T-cell (primary cell): ENCODE measurements around the gene CDH11. TPM values are rescaled to one million over a fixed set of nuclear protein-coding genes. Genes with fewer than 3 reads are reported as not detected.

Experiments used
- ATAC-seq, 4 experiments: fragments of 200-7000 bp in 3 of 4; fragments of 150-1000 bp in 1 of 4; cut with Tn5 transposase; replicated peaks in 1 of 4; 1 replicate in 3 of 4; 2 replicates in 1 of 4; pipeline ENCODE4 v1.10.0; 2021; ENCODE audit warnings: moderate library complexity in 3 of 4, mild to moderate bottlenecking in 2 of 4, moderate number of reproducible peaks in 1 of 4
- CTCF ChIA-PET, 2 donors: fragments of 300-600 bp; sonication (Branson Sonifier 250); formaldehyde crosslinking; loops; one replicate each; lab custom pipeline; 2022; ENCODE audit warnings: antibody characterized with exemption in 2 of 2; lab: Charles Lee
- POLR2A ChIA-PET, 2 donors: fragments of 300-600 bp; sonication (Branson Sonifier 250); formaldehyde crosslinking; loops; one replicate each; lab custom pipeline; 2022; ENCODE audit warnings: antibody characterized with exemption in 2 of 2; lab: Charles Lee
- DNase-seq, 35 experiments: peaks; one replicate each; pipeline versions ENCODE4 v3.0.0 to v3.0.0-alpha.2; 2013 to 2023
- H3K27ac ChIP-seq: one replicate; pipeline ENCODE4 v1.5.1; 2013; ENCODE audit warnings: low read length
- H3K27me3 ChIP-seq, 2 experiments: replicated peaks in 1 of 2; 1 replicate in 1 of 2; 2 replicates in 1 of 2; pipeline versions ENCODE4 v1.6.1 to v1.7.0; 2013; ENCODE audit warnings: low read length in 1 of 2, mixed read lengths in 1 of 2; ENCODE audit not compliant: control insufficient read depth in 2 of 2, insufficient read depth in 2 of 2; ENCODE audit errors: extremely low read depth in 1 of 2
- H3K36me3 ChIP-seq, 2 donors: 1 replicate in 1 of 2; 2 replicates in 1 of 2; pipeline versions ENCODE4 v1.6.1 to v1.7.0; 2013; ENCODE audit warnings: low read length in 1 of 2; ENCODE audit not compliant: control insufficient read depth in 2 of 2, insufficient read depth in 1 of 2; ENCODE audit errors: extremely low read depth in 1 of 2
- H3K4me1 ChIP-seq, 2 experiments: 1 replicate in 1 of 2; 2 replicates in 1 of 2; pipeline versions ENCODE4 v1.6.1 to v1.7.0; 2013; ENCODE audit warnings: low read length in 2 of 2, mixed read lengths in 1 of 2; ENCODE audit not compliant: insufficient read depth in 2 of 2, control insufficient read depth in 1 of 2; ENCODE audit errors: extremely low read depth in 1 of 2
- H3K4me3 ChIP-seq, 2 donors: 1 replicate in 1 of 2; 2 replicates in 1 of 2; pipeline versions ENCODE4 v1.5.1 to v1.7.0; 2013; ENCODE audit warnings: mild to moderate bottlenecking in 2 of 2, low read length in 1 of 2, moderate library complexity in 1 of 2; ENCODE audit not compliant: control insufficient read depth in 1 of 2; ENCODE audit errors: extremely low read depth in 1 of 2
- H3K9me3 ChIP-seq: 2 replicates; pipeline ENCODE4 v1.7.0; 2013
- H3K27ac Mint-ChIP-seq, 2 donors: one replicate each; pipeline ENCODE4 v1.8.0; 2020 to 2021; ENCODE audit warnings: mild to moderate bottlenecking in 2 of 2, mixed read lengths in 2 of 2
- H3K27me3 Mint-ChIP-seq, 2 donors: one replicate each; pipeline ENCODE4 v1.8.0; 2021 to 2022; ENCODE audit warnings: mixed read lengths in 2 of 2
- H3K36me3 Mint-ChIP-seq: one replicate; pipeline ENCODE4 v1.8.0; 2021; ENCODE audit warnings: mixed read lengths
- H3K4me1 Mint-ChIP-seq, 3 donors: one replicate each; pipeline ENCODE4 v1.8.0; 2020 to 2022; ENCODE audit warnings: mixed read lengths in 3 of 3, mild to moderate bottlenecking in 1 of 3
- H3K4me3 Mint-ChIP-seq, 3 donors: one replicate each; pipeline ENCODE4 v1.8.0; 2020 to 2022; ENCODE audit warnings: mild to moderate bottlenecking in 3 of 3, mixed read lengths in 3 of 3, moderate library complexity in 3 of 3
- H3K9me3 Mint-ChIP-seq, 3 donors: one replicate each; pipeline ENCODE4 v1.8.0; 2020 to 2022; ENCODE audit warnings: mixed read lengths in 3 of 3
- WGBS: methylation state at CpG from one replicate; pipeline ENCODE4 v1.1.5; 2013; ENCODE audit warnings: missing lambda C conversion rate; ENCODE audit not compliant: insufficient coverage; 5-methylcytosine and 5-hydroxymethylcytosine counted together
- total RNA-seq, 35 experiments: library from RNA in 6 of 35; stranded (reverse) in 6 of 35; fragments of 120-200 nt in 1 of 35; gene quantifications; one replicate each; pipeline versions ENCODE4 v1.2.1 to v1.2.4 and lab custom pipeline; 2013 to 2026

The CDH11 gene
- total RNA-seq, 5 donors from 2014 or later (not counting 1 experiment from before 2014, with no cell fraction given): 0.10 to 1.1 (median 0.53) TPM; not detected in 2

GRCh38 chr16:64919929-64920607, 201.8 kb downstream of the CDH11 start:
- Mint-ChIP-seq H3K4me3 (no peak overlapping the region), H3K9me3 (peaks cover 17 to 28% (median 19%) of the 10 kb centered on the region in 3 donors), H3K27ac (no peak overlapping the region), H3K27me3 (no peaks in the 10 kb centered on the region), H3K36me3 (no peaks in the 10 kb centered on the region), H3K4me1 (no peaks in the 10 kb centered on the region)
- WGBS: 51% methylated on average over 2 of the region's 2 CpGs
- no peak for ATAC-seq
- Histone ChIP-seq H3K4me3 (no peak overlapping the region), H3K4me1 (no peaks in the 10 kb centered on the region), H3K27ac (no peak overlapping the region), H3K27me3 (no peaks in the 10 kb centered on the region), H3K36me3 (no peaks in the 10 kb centered on the region), H3K9me3 (no peaks in the 10 kb centered on the region)
- no peak for DNase-seq
- ChIA-PET POLR2A (no interaction called here), CTCF (no interaction called here)

- H3K4me3 ChIP-seq: no peak overlapping the region
- H3K36me3 Mint-ChIP-seq: no peaks in the 10 kb centered on the region
- no peaks in the 10 kb centered on the region for H3K36me3 ChIP-seq
- H3K9me3 ChIP-seq: no peaks in the 10 kb centered on the region
- ATAC-seq (no peak), DNase-seq (no peak)
- no peaks in the 10 kb centered on the region for H3K27me3 ChIP-seq
- no peak overlapping the region for H3K27ac Mint-ChIP-seq
- H3K9me3 Mint-ChIP-seq: peaks cover 17 to 29% (median 19%) of the 10 kb centered on the region in 3 donors
- H3K4me1 ChIP-seq: no peaks in the 10 kb centered on the region
- no peak overlapping the region for H3K27ac ChIP-seq
- no CpG with 5 or more reads among the region's 1 CpG for WGBS
- H3K4me3 Mint-ChIP-seq: no peak overlapping the region
- ChIA-PET CTCF (no interaction called here), POLR2A (no interaction called here)
- H3K4me1 Mint-ChIP-seq: no peaks in the 10 kb centered on the region
- H3K27me3 Mint-ChIP-seq: no peaks in the 10 kb centered on the region
These were observed 202.7 kb downstream of the CDH11 start for GRCh38 chr16:64919141-64919540.

- H3K4me3 Mint-ChIP-seq: no peak overlapping the region
- H3K9me3 Mint-ChIP-seq: peaks cover 14 to 25% (median 14%) of the 10 kb centered on the region in 3 donors
- Histone ChIP-seq H3K4me1 (no peaks in the 10 kb centered on the region), H3K36me3 (no peaks in the 10 kb centered on the region), H3K27ac (no peak overlapping the region), H3K27me3 (no peaks in the 10 kb centered on the region), H3K4me3 (no peak overlapping the region), H3K9me3 (no peaks in the 10 kb centered on the region)
- no peak overlapping the region for H3K27ac Mint-ChIP-seq
- DNase-seq (no peak), ATAC-seq (no peak)
- no peaks in the 10 kb centered on the region for H3K36me3 Mint-ChIP-seq
- no peaks in the 10 kb centered on the region for H3K27me3 Mint-ChIP-seq
- H3K4me1 Mint-ChIP-seq: no peaks in the 10 kb centered on the region
- CTCF ChIA-PET: no interaction called here
- no CpG with 5 or more reads among the region's 2 CpGs for WGBS
- POLR2A ChIA-PET: no interaction called here
These were observed 205.8 kb downstream of the CDH11 start for GRCh38 chr16:64916051-64916450.

GRCh38 chr16:64910356-64910755, 211.5 kb downstream of the CDH11 start:
- POLR2A ChIA-PET: no interaction called here
- CTCF ChIA-PET: no interaction called here
- no peak for ATAC-seq

GRCh38 chr16:64907844-64908243, 214.0 kb downstream of the CDH11 start:
- Mint-ChIP-seq H3K36me3 (no peaks in the 10 kb centered on the region), H3K9me3 (peaks cover 8 to 18% (median 15%) of the 10 kb centered on the region in 3 donors), H3K27me3 (no peaks in the 10 kb centered on the region), H3K4me3 (no peak overlapping the region), H3K27ac (no peak overlapping the region), H3K4me1 (no peaks in the 10 kb centered on the region)
- ChIA-PET CTCF (no interaction called here), POLR2A (no interaction called here)
- H3K36me3 ChIP-seq: no peaks in the 10 kb centered on the region
- no peak overlapping the region for H3K27ac ChIP-seq
- no peaks in the 10 kb centered on the region for H3K4me1 ChIP-seq
- no peak overlapping the region for H3K4me3 ChIP-seq
- no peaks in the 10 kb centered on the region for H3K9me3 ChIP-seq
- DNase-seq (no peak), ATAC-seq (no peak)
- 50% methylated on average over 3 of the region's 5 CpGs for WGBS
- H3K27me3 ChIP-seq: no peaks in the 10 kb centered on the region

More at GRCh38 chr16:64910356-64910755, 211.5 kb downstream of the CDH11 start:
- Histone ChIP-seq H3K27ac (no peak overlapping the region), H3K36me3 (no peaks in the 10 kb centered on the region), H3K27me3 (no peaks in the 10 kb centered on the region), H3K4me1 (no peaks in the 10 kb centered on the region), H3K9me3 (no peaks in the 10 kb centered on the region), H3K4me3 (no peak overlapping the region)
- WGBS: 100% methylated on average over 1 of the region's 6 CpGs
- Mint-ChIP-seq H3K36me3 (no peaks in the 10 kb centered on the region), H3K27me3 (no peaks in the 10 kb centered on the region), H3K4me3 (no peak overlapping the region), H3K9me3 (peaks cover 5 to 15% (median 5%) of the 10 kb centered on the region in 3 donors), H3K27ac (no peak overlapping the region), H3K4me1 (no peaks in the 10 kb centered on the region)
- DNase-seq: no peak

- Histone ChIP-seq H3K27ac (no peak overlapping the region), H3K27me3 (no peaks in the 10 kb centered on the region), H3K36me3 (no peaks in the 10 kb centered on the region), H3K4me3 (no peak overlapping the region), H3K4me1 (no peaks in the 10 kb centered on the region), H3K9me3 (no peaks in the 10 kb centered on the region)
- ChIA-PET POLR2A (no interaction called here), CTCF (no interaction called here)
- WGBS: no CpG with 5 or more reads among the region's 3 CpGs
- DNase-seq (no peak), ATAC-seq (no peak)
- peaks cover 15 to 24% (median 22%) of the 10 kb centered on the region in 3 donors for H3K9me3 Mint-ChIP-seq
- H3K36me3 Mint-ChIP-seq: no peaks in the 10 kb centered on the region
- no peaks in the 10 kb centered on the region for H3K4me1 Mint-ChIP-seq
- H3K27me3 Mint-ChIP-seq: no peaks in the 10 kb centered on the region
- no peak overlapping the region for H3K27ac Mint-ChIP-seq
- no peak overlapping the region for H3K4me3 Mint-ChIP-seq
These were observed 218.1 kb downstream of the CDH11 start for GRCh38 chr16:64903770-64904169.
